ENCODE data around the gene ARL15. TPM values are rescaled to one million over a fixed set of nuclear protein-coding genes. Genes with fewer than 3 reads are reported as not detected.
A peak's percentile ranks its signal among the peaks of the same experiment; 100 is the strongest.

ARL15 gene
- total and polyA plus RNA-seq, 9 of the 15 experiments (the other 6 are each of a cell fraction or from before 2014, with no cell fraction given) = 18.5 to 80.4 (median 57.0) TPM

GRCh38 chr5:54313311-54314270 lies 3.2 kb upstream of the ARL15 start (continued):
- TF ChIP-seq TFAP4 (CRISPR knock-in tag; IDR thresholded peaks at IDR 0.05; ENCODE audit: borderline replicate concordance) (peak; percentile 27; the same call in 1 of the 2 replicates), NEUROD1 (IDR thresholded peaks at IDR 0.05; ENCODE audit: borderline replicate concordance, low read depth, low read length, partially characterized antibody) (peak; percentile 44), NBN (IDR thresholded peaks at IDR 0.05; ENCODE audit: low read depth) (peak; percentile 79; the same call in 1 of the 2 replicates), ESRRB (CRISPR knock-in tag; IDR thresholded peaks at IDR 0.05; ENCODE audit: borderline replicate concordance) (no peak), SNIP1 (IDR thresholded peaks at IDR 0.05; ENCODE audit: low read depth) (0 out of 2 replicates have a peak, but pooled peaks have one; percentile 39), ZNF140 (CRISPR knock-in tag; IDR thresholded peaks at IDR 0.05) (no peak), CBX5 (IDR thresholded peaks at IDR 0.05; ENCODE audit: borderline replicate concordance, low read depth) (no peak), PRMT5 (CRISPR knock-in tag; IDR thresholded peaks at IDR 0.05) (no peak), THRA (IDR thresholded peaks at IDR 0.05) (no peak), FOXP4 (CRISPR knock-in tag; IDR thresholded peaks at IDR 0.05; ENCODE audit: borderline replicate concordance) (no peak), MLX (CRISPR knock-in tag; conservative IDR thresholded peaks at IDR 0.05) (no peak), CBFA2T3 (IDR thresholded peaks at IDR 0.05) (peak; percentile 67), USF2 (CRISPR knock-in tag; IDR thresholded peaks at IDR 0.05) (no peak; the same call in 1 of the 2 replicates), CREB3L1 (IDR thresholded peaks at IDR 0.05; ENCODE audit: borderline replicate concordance, low read depth) (peak; percentile 58; the same call in 1 of the 2 replicates)

All from K562 (cell line).